Esophagus squamous epithelium (tissue), 5 donors: ENCODE results near the gene EPHA6. TPM values are rescaled to one million over a fixed set of nuclear protein-coding genes. Genes with fewer than 3 reads are reported as not detected.

Source experiments
- DNase-seq: peaks from one replicate; lab custom pipeline; 2025; lab: John Stamatoyannopoulos, UW
- H3K27ac ChIP-seq, 4 donors: fragments of 200-600 bp; sonication (generic); one replicate each; pipeline ENCODE4 v1.5.1; 2016 to 2019; ENCODE audit warnings: mild to moderate bottlenecking in 1 of 4
- H3K27me3 ChIP-seq, 4 donors: fragments of 200-600 bp; sonication (generic); 1 replicate in 3 of 4; 2 replicates in 1 of 4; pipeline versions ENCODE4 v1.5.1 to v1.6.0; 2017 to 2021; ENCODE audit warnings: antibody characterized with exemption in 1 of 4
- H3K36me3 ChIP-seq, 3 donors: fragments of 200-600 bp; sonication (generic); one replicate each; pipeline ENCODE4 v1.5.1; 2016 to 2019
- H3K4me1 ChIP-seq, 3 donors: fragments of 200-600 bp; sonication (generic); one replicate each; pipeline ENCODE4 v1.5.1; 2017 to 2019
- H3K4me3 ChIP-seq, 4 donors: fragments of 200-600 bp; sonication (generic); 1 replicate in 3 of 4; 2 replicates in 1 of 4; pipeline ENCODE4 v1.5.1; 2016 to 2019; ENCODE audit warnings: mild to moderate bottlenecking in 2 of 4, moderate library complexity in 1 of 4
- H3K9me3 ChIP-seq, 3 donors: fragments of 200-600 bp; sonication (generic); one replicate each; pipeline ENCODE4 v1.5.1; 2016 to 2019
- CTCF ChIP-seq, 6 experiments: fragments of 450-650 bp in 4 of 6; fragments of 200-600 bp in 2 of 6; sonication (generic) in 2 of 6; IDR thresholded peaks; one replicate each; pipeline ENCODE4 v1.5.1; 2016 to 2019; ENCODE audit warnings: antibody characterized with exemption in 6 of 6, mild to moderate bottlenecking in 4 of 6, moderate library complexity in 4 of 6
- POLR2A ChIP-seq, 4 donors: fragments of 450-650 bp; IDR thresholded peaks; one replicate each; pipeline ENCODE4 v1.6.1; 2017; ENCODE audit warnings: antibody characterized with exemption in 4 of 4, mild to moderate bottlenecking in 4 of 4, moderate library complexity in 3 of 4
- WGBS, 2 donors: methylation state at CpG; one replicate each; pipeline ENCODE4 v1.1.5; 2018; 5-methylcytosine and 5-hydroxymethylcytosine counted together
- intact Hi-C: fragments of 100-400 bp; cut with DNase I; formaldehyde crosslinking; loops from one replicate; pipeline ENCODE4 v1.15.0; 2022
- total RNA-seq, 4 donors: library from RNA; depleted of rRNA; stranded (reverse); fragments of >200 nt; gene quantifications; one replicate each; pipeline ENCODE4 v1.1.0, GENCODE V29; 2016
- donor health status: DM: yes; HTN: yes; CAD: no.

EPHA6 gene
- total RNA-seq, 4 donors from 2014 or later = 0.34 to 2.9 (median 1.5) TPM

- Histone ChIP-seq H3K27me3 (no peaks in the 10 kb centered on the region), H3K4me3 (no peak overlapping the region), H3K27ac (no peak overlapping the region), H3K9me3 (no peaks in the 10 kb centered on the region), H3K4me1 (peaks cover 0 to 12% (median 0%) of the 10 kb centered on the region in 3 donors), H3K36me3 (no peaks in the 10 kb centered on the region)
- TF ChIP-seq POLR2A (IDR thresholded peaks at IDR 0.05) = no peak
- TF ChIP-seq CTCF (IDR thresholded peaks at IDR 0.05) = no peak
- intact Hi-C loops = no loop called here
- WGBS, 2 donors = 16 to 24% methylated on average over 2 of the region's 2 CpGs
- DNase-seq = no peak
These were observed 21.9 kb downstream of the EPHA6 start for GRCh38 chr3:96836153-96836915.

- no peak overlapping the region for H3K4me3 ChIP-seq
- H3K27me3 ChIP-seq = no peaks in the 10 kb centered on the region
- H3K9me3 ChIP-seq = no peaks in the 10 kb centered on the region
- no peak overlapping the region for H3K27ac ChIP-seq
- no peaks in the 10 kb centered on the region for H3K36me3 ChIP-seq
- no peak for DNase-seq
- intact Hi-C loops = no loop called here
- no peak for TF ChIP-seq POLR2A (IDR thresholded peaks at IDR 0.05)
- no peak for TF ChIP-seq CTCF (IDR thresholded peaks at IDR 0.05)
- 28 to 31% methylated on average over 6 of the region's 6 CpGs for WGBS, 2 donors
- no peaks in the 10 kb centered on the region for H3K4me1 ChIP-seq
These were observed 29.3 kb downstream of the EPHA6 start for GRCh38 chr3:96843505-96844203.

- Histone ChIP-seq H3K4me3 (no peak overlapping the region), H3K9me3 (no peaks in the 10 kb centered on the region), H3K36me3 (no peaks in the 10 kb centered on the region), H3K4me1 (no peaks in the 10 kb centered on the region), H3K27ac (no peak overlapping the region), H3K27me3 (no peaks in the 10 kb centered on the region)
- intact Hi-C loops = no loop called here
- no peak for TF ChIP-seq CTCF (IDR thresholded peaks at IDR 0.05)
- no peak for TF ChIP-seq POLR2A (IDR thresholded peaks at IDR 0.05)
- no peak for DNase-seq
These were observed 29.8 kb downstream of the EPHA6 start for GRCh38 chr3:96844204-96844514.

- no peak overlapping the region for H3K27ac ChIP-seq
- H3K9me3 ChIP-seq = no peaks in the 10 kb centered on the region
- TF ChIP-seq POLR2A (IDR thresholded peaks at IDR 0.05) = no peak
- TF ChIP-seq CTCF (IDR thresholded peaks at IDR 0.05) = no peak
- no peaks in the 10 kb centered on the region for H3K27me3 ChIP-seq
- no peak for DNase-seq
- no peaks in the 10 kb centered on the region for H3K36me3 ChIP-seq
- no peak overlapping the region for H3K4me3 ChIP-seq
- WGBS, 2 donors = 87 to 91% methylated on average over 2 of the region's 2 CpGs
- intact Hi-C loops = no loop called here
- no peaks in the 10 kb centered on the region for H3K4me1 ChIP-seq
These were observed 38.5 kb downstream of the EPHA6 start for GRCh38 chr3:96852849-96853248.

- Histone ChIP-seq H3K4me3 (no peak overlapping the region), H3K27ac (no peak overlapping the region), H3K27me3 (no peaks in the 10 kb centered on the region), H3K36me3 (no peaks in the 10 kb centered on the region), H3K9me3 (no peaks in the 10 kb centered on the region), H3K4me1 (peaks cover 0 to 5% (median 0%) of the 10 kb centered on the region in 3 donors)
- TF ChIP-seq CTCF (IDR thresholded peaks at IDR 0.05) (no peak), POLR2A (IDR thresholded peaks at IDR 0.05) (no peak)
- WGBS, 2 donors = 73 to 85% methylated on average over 1 of the region's 1 CpG
- intact Hi-C loops = no loop called here
- DNase-seq = no peak
These were observed 46.5 kb downstream of the EPHA6 start for GRCh38 chr3:96860882-96861281.
